ENCODE results near the gene RAB11FIP3. TPM values are rescaled to one million over a fixed set of nuclear protein-coding genes. Genes with fewer than 3 reads are reported as not detected.

RAB11FIP3 gene
- total RNA-seq, 1 experiment from 2014 or later: 12.8 TPM

DNA sequence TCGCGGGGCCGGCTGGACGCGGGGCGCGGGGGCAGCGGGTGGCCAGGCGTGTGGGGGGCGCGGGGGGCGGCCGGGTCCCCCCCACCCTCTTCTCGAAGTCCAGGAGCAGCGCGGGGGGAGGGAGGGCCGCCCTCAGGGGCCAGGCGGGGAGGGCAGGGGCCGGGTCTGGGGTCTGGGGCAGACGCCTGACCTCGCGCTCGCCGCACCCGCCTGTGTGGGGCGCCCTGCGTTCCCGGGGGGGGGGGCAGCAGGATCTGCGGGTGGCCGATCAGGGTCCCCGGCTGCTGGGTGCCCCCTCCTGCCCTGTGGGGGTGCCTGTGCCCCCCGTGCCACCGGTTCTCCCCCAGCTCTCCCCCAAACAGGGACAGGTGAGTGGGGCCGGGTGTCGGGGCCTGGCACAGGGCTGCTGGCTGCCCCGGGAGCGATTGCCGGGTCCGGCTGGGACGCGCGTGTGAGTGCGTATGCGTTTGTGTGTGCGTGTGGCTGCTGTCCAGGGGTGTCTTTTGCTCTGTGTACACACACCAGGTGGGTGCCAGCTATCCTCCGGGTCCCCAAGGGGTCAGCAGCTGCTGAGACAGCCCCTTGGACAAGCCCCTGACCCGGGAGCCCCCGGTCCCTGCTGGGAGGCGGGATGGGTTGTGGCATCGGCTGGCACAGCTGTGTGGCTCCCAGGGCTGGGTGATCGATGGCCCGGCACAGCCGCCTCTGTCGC, 135.4 kb downstream of the RAB11FIP3 start:
- no peak overlapping the region for H3K9ac ChIP-seq (ENCODE audit: low read length)
- ChIA-PET POLR2A (no interaction called here), RAD21 (ENCODE audit: low non-redundant PET in 1 of 2, low total read pairs in 2 of 2, uncharacterized antibody in 2 of 2, unreplicated experiment in 2 of 2) (no interaction called here), CTCF (no interaction called here)
- TF ChIP-seq ELF1 (IDR thresholded peaks at IDR 0.05; ENCODE audit: borderline replicate concordance, low read depth) (no peak), CEBPB (IDR thresholded peaks at IDR 0.05; ENCODE audit: low read depth) (no peak)
- TF ChIP-seq, protein P1, sequence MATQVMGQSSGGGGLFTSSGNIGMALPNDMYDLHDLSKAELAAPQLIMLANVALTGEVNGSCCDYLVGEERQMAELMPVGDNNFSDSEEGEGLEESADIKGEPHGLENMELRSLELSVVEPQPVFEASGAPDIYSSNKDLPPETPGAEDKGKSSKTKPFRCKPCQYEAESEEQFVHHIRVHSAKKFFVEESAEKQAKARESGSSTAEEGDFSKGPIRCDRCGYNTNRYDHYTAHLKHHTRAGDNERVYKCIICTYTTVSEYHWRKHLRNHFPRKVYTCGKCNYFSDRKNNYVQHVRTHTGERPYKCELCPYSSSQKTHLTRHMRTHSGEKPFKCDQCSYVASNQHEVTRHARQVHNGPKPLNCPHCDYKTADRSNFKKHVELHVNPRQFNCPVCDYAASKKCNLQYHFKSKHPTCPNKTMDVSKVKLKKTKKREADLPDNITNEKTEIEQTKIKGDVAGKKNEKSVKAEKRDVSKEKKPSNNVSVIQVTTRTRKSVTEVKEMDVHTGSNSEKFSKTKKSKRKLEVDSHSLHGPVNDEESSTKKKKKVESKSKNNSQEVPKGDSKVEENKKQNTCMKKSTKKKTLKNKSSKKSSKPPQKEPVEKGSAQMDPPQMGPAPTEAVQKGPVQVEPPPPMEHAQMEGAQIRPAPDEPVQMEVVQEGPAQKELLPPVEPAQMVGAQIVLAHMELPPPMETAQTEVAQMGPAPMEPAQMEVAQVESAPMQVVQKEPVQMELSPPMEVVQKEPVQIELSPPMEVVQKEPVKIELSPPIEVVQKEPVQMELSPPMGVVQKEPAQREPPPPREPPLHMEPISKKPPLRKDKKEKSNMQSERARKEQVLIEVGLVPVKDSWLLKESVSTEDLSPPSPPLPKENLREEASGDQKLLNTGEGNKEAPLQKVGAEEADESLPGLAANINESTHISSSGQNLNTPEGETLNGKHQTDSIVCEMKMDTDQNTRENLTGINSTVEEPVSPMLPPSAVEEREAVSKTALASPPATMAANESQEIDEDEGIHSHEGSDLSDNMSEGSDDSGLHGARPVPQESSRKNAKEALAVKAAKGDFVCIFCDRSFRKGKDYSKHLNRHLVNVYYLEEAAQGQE (IDR thresholded peaks at IDR 0.05; ENCODE audit: low read depth): no peak
- no TSS peak for BruUV-seq (replicated peaks)
- DNase-seq (ENCODE audit: low read depth, low spot score) (no peak), ATAC-seq (no peak)
- no peaks in the 10 kb centered on the region for H3K36me3 ChIP-seq (ENCODE audit: control insufficient read depth in 1 of 2, insufficient read depth in 2 of 2, low read length in 2 of 2)
- H3K79me2 ChIP-seq (ENCODE audit: insufficient read depth, low read length): no peaks in the 10 kb centered on the region
- H3K27me3 ChIP-seq (ENCODE audit: insufficient read depth, low read length): no peaks in the 10 kb centered on the region
- H3K27ac ChIP-seq (ENCODE audit: low read depth, low read length): no peak overlapping the region
- no peak overlapping the region for H3K4me3 ChIP-seq (replicated peaks in 1 of 2; ENCODE audit: low read depth in 1 of 2, low read length in 2 of 2)
- H3K4me2 ChIP-seq (ENCODE audit: low read length): no peak overlapping the region
- H4K20me1 ChIP-seq (ENCODE audit: insufficient read depth): no peaks in the 10 kb centered on the region
- no peaks in the 10 kb centered on the region for H3K4me1 ChIP-seq (ENCODE audit: control insufficient read depth in 1 of 2, insufficient read depth in 2 of 2, low read length in 2 of 2)
- no peaks in the 10 kb centered on the region for H3K9me2 ChIP-seq (ENCODE audit: insufficient read depth)
- intact Hi-C loops (cut with micrococcal nuclease): no loop called here
- no peak overlapping the region for H2AFZ ChIP-seq (ENCODE audit: low read depth, low read length, poor library complexity, severe bottlenecking)
- no peaks in the 10 kb centered on the region for H3K9me3 ChIP-seq (ENCODE audit: control insufficient read depth in 1 of 2, insufficient read depth in 1 of 2, low read depth in 1 of 2, low read length in 2 of 2)

DNA sequence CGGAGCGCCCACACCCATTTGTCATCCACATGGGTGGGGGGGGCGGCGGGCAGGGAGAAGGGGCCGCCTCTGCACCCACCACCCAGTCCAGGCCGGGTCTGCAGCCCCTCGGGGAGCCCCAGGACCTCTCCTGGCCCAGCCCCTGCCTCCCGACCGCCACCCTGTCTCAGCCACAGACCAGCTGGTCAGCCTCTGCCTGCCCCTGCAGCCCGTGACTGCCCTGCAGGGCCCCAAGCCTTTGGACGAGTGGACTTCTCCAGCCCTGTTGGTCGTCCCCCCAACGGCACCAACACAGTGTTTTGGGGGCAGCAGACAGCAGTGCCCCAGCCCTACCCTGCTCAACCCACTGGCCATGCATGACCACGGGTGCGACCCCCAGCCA, 136.0 kb downstream of the RAB11FIP3 start:
- H4K20me1 ChIP-seq (ENCODE audit: insufficient read depth): no peaks in the 10 kb centered on the region
- no peaks in the 10 kb centered on the region for H3K27me3 ChIP-seq (ENCODE audit: insufficient read depth, low read length)
- DNase-seq (ENCODE audit: low read depth, low spot score): no peak
- POLR2A ChIA-PET: no interaction called here
- RAD21 ChIA-PET (ENCODE audit: low non-redundant PET in 1 of 2, low total read pairs in 2 of 2, uncharacterized antibody in 2 of 2, unreplicated experiment in 2 of 2): no interaction called here
- no peak overlapping the region for H2AFZ ChIP-seq (ENCODE audit: low read depth, low read length, poor library complexity, severe bottlenecking)
- H3K9me2 ChIP-seq (ENCODE audit: insufficient read depth): no peaks in the 10 kb centered on the region
- H3K4me1 ChIP-seq (ENCODE audit: control insufficient read depth in 1 of 2, insufficient read depth in 2 of 2, low read length in 2 of 2): no peaks in the 10 kb centered on the region
- no peaks in the 10 kb centered on the region for H3K79me2 ChIP-seq (ENCODE audit: insufficient read depth, low read length)
- H3K9ac ChIP-seq (ENCODE audit: low read length): no peak overlapping the region
- no peaks in the 10 kb centered on the region for H3K9me3 ChIP-seq (ENCODE audit: control insufficient read depth in 1 of 2, insufficient read depth in 1 of 2, low read depth in 1 of 2, low read length in 2 of 2)
- TF ChIP-seq SIN3A (IDR thresholded peaks at IDR 0.05; ENCODE audit: low read depth): no peak
- TF ChIP-seq CEBPB (IDR thresholded peaks at IDR 0.05; ENCODE audit: low read depth): no peak
- TF ChIP-seq EZH2 (IDR thresholded peaks at IDR 0.05): no peak
- TF ChIP-seq ZFX (IDR thresholded peaks at IDR 0.05): no peak
- TF ChIP-seq SP1 (IDR thresholded peaks at IDR 0.05; ENCODE audit: low read depth): no peak
- TF ChIP-seq ZNF274 (IDR thresholded peaks at IDR 0.05; ENCODE audit: low read depth, low read length): no peak
- TF ChIP-seq, protein P2, sequence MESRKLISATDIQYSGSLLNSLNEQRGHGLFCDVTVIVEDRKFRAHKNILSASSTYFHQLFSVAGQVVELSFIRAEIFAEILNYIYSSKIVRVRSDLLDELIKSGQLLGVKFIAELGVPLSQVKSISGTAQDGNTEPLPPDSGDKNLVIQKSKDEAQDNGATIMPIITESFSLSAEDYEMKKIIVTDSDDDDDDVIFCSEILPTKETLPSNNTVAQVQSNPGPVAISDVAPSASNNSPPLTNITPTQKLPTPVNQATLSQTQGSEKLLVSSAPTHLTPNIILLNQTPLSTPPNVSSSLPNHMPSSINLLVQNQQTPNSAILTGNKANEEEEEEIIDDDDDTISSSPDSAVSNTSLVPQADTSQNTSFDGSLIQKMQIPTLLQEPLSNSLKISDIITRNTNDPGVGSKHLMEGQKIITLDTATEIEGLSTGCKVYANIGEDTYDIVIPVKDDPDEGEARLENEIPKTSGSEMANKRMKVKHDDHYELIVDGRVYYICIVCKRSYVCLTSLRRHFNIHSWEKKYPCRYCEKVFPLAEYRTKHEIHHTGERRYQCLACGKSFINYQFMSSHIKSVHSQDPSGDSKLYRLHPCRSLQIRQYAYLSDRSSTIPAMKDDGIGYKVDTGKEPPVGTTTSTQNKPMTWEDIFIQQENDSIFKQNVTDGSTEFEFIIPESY (IDR thresholded peaks at IDR 0.05; ENCODE audit: extremely low read depth, insufficient replicate concordance, low read length): no peak
- no peak for TF ChIP-seq ELF1 (IDR thresholded peaks at IDR 0.05; ENCODE audit: borderline replicate concordance, low read depth)
- TF ChIP-seq POLR2A (IDR thresholded peaks at IDR 0.05; ENCODE audit: borderline replicate concordance, extremely low read depth, insufficient read depth, insufficient read length): no peak
- TF ChIP-seq FOSL1 (IDR thresholded peaks at IDR 0.05; ENCODE audit: low read depth): no peak
- no peak for TF ChIP-seq EGR1 (IDR thresholded peaks at IDR 0.05; ENCODE audit: low read depth)
- TF ChIP-seq YY1 (IDR thresholded peaks at IDR 0.05; ENCODE audit: extremely low read depth, insufficient replicate concordance, low read depth, low read length): no peak
- no peak overlapping the region for H3K27ac ChIP-seq (ENCODE audit: low read depth, low read length)
- no peak overlapping the region for H3K4me3 ChIP-seq (replicated peaks in 1 of 2; ENCODE audit: low read depth in 1 of 2, low read length in 2 of 2)
- no peak overlapping the region for H3K4me2 ChIP-seq (ENCODE audit: low read length)
- no TSS peak for BruUV-seq (replicated peaks)
- CTCF ChIA-PET: no interaction called here
- no peak for ATAC-seq
- H3K36me3 ChIP-seq (ENCODE audit: control insufficient read depth in 1 of 2, insufficient read depth in 2 of 2, low read length in 2 of 2): no peaks in the 10 kb centered on the region
- intact Hi-C loops (cut with micrococcal nuclease): no loop called here
